BE2C (cell line): ENCODE data around the gene GRIK2.

Experiments
- DNase-seq: peaks from one replicate; pipeline ENCODE4 v3.0.0-alpha.2; 2020
- H3K27me3 ChIP-seq: fragments of 250-450 bp; sonication (Bioruptor Pico); 2 replicates; pipeline ENCODE4 v1.5.1; 2020; ENCODE audit warnings: mild to moderate bottlenecking
- H3K36me3 ChIP-seq: fragments of 250-450 bp; sonication (Bioruptor Pico); 2 replicates; pipeline ENCODE4 v1.5.1; 2020; ENCODE audit warnings: mild to moderate bottlenecking
- H3K4me1 ChIP-seq: fragments of 250-450 bp; sonication (Bioruptor Pico); 2 replicates; pipeline ENCODE4 v1.5.1; 2020
- H3K4me3 ChIP-seq: 2 replicates; pipeline ENCODE4 v1.5.1; 2011; ENCODE audit warnings: low read depth, low read length
- H3K9me3 ChIP-seq: fragments of 250-450 bp; sonication (Bioruptor Pico); 2 replicates; pipeline ENCODE4 v1.5.1; 2020
- CTCF ChIP-seq: IDR thresholded peaks from 2 replicates; pipeline ENCODE4 v1.5.1; 2012; ENCODE audit warnings: mild to moderate bottlenecking, low read depth, low read length

The GRIK2 gene

DNA sequence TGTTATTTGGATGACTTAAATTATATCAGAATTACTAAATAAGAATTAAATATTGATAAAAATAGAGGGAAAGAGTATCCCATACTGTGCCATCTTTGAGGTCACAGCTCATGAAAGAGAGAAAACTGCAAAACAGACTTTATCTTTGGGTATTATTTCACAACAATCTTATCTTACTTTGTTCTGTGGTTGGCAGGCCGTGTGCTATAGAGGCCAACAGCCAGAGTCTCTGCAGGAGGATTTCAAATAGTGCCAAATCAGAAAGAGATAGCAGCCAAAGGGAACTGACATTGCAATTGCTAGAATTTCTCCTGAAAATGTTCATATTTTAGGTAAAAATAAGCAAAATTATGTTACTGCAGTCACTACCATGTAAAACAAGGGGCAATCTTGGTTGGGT lies 354.2 kb downstream of the GRIK2 start:
- Histone ChIP-seq H3K36me3 (no peaks in the 10 kb centered on the region), H3K27me3 (no peaks in the 10 kb centered on the region), H3K9me3 (no peaks in the 10 kb centered on the region), H3K4me3 (no peak overlapping the region), H3K4me1 (no peaks in the 10 kb centered on the region; the same call in 1 of the 2 replicates)
- no peak for DNase-seq
- TF ChIP-seq CTCF = no peak

GRCh38 chr6:101755931-101756330 lies 362.4 kb downstream of the GRIK2 start:
- Histone ChIP-seq H3K36me3 (no peaks in the 10 kb centered on the region), H3K27me3 (no peaks in the 10 kb centered on the region), H3K9me3 (no peaks in the 10 kb centered on the region), H3K4me3 (no peak overlapping the region), H3K4me1 (peaks cover 2% of the 10 kb centered on the region; the same call in 1 of the 2 replicates)
- TF ChIP-seq CTCF = no peak
- no peak for DNase-seq

DNA sequence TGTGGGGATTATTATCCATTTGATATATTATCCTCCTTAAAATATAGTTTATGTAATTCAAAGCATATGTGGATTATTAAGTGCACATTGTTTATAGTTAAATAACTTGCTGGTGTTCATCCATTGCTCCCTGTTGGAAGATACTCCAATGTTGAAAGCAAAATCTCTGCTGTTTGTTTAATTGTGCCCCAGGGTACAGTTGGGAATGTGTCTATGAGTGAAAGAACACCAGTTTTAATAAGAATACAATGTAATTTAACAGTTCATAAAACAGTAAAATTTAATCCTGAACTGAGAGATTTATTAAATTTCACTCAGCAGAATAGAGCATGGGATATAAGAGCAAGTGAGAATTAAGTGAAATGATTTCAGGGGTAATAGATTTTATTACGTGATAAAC lies 364.9 kb downstream of the GRIK2 start:
- Histone ChIP-seq H3K27me3 (no peaks in the 10 kb centered on the region), H3K4me1 (0 out of 2 replicates have a peak, but pooled peaks cover 2% of the 10 kb centered on the region), H3K9me3 (no peaks in the 10 kb centered on the region), H3K4me3 (no peak overlapping the region), H3K36me3 (no peaks in the 10 kb centered on the region; the same call in 1 of the 2 replicates)
- DNase-seq = no peak
- no peak for TF ChIP-seq CTCF

DNA sequence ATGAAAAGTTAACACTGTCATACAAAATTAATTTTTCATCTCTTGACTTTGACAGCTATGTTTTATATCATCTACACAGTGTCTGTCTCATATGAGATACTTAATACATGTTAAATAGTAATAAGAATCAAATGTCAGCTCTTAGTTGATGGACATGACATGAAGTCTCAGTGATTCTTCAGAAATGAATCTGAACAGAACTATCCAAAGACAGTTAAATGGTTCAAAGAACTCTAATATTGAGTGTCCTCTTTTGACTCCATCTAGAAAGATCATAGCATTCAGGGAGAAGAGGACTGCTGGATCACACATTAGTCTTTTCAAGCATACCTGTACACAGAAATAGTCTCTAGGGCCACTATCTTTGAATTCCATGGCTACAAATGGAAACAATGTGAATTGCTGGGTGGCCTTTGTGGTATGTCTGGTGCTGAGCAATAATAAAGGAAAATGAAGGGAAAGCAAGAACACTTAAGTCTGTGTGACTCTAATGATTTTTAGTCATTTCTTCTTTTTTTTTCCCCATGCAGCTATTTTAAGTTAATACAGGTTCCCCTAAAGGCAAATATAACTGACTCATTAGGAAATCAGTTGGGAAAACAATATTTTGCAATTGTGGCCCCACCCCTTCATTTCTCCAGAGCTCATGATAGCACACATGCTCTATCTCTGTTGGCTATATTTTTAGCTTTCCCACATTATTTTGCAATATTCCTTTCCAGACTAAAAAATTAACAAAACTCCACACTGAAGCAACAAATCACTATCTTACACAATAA lies 367.5 kb downstream of the GRIK2 start:
- peaks cover 1% of the 10 kb centered on the region; the same call in 1 of the 2 replicates for H3K4me1 ChIP-seq
- H3K9me3 ChIP-seq = no peaks in the 10 kb centered on the region
- DNase-seq = no peak
- no peaks in the 10 kb centered on the region; the same call in 1 of the 2 replicates for H3K36me3 ChIP-seq
- no peaks in the 10 kb centered on the region for H3K27me3 ChIP-seq
- no peak for TF ChIP-seq CTCF
- no peak overlapping the region for H3K4me3 ChIP-seq

- Histone ChIP-seq H3K9me3 (no peaks in the 10 kb centered on the region), H3K4me1 (no peaks in the 10 kb centered on the region; the same call in 1 of the 2 replicates), H3K36me3 (no peaks in the 10 kb centered on the region; the same call in 1 of the 2 replicates), H3K4me3 (no peak overlapping the region), H3K27me3 (no peaks in the 10 kb centered on the region)
- DNase-seq = no peak
- no peak for TF ChIP-seq CTCF
Observed at GRCh38 chr6:101762851-101763250, 369.3 kb downstream of the GRIK2 start.

- DNase-seq = no peak
- Histone ChIP-seq H3K4me1 (no peaks in the 10 kb centered on the region; the same call in 1 of the 2 replicates), H3K9me3 (no peaks in the 10 kb centered on the region), H3K27me3 (no peaks in the 10 kb centered on the region), H3K4me3 (no peak overlapping the region), H3K36me3 (no peaks in the 10 kb centered on the region; the same call in 1 of the 2 replicates)
- no peak for TF ChIP-seq CTCF
Observed at GRCh38 chr6:101765281-101765680, 371.8 kb downstream of the GRIK2 start.
